Ishikawa (cell line): ENCODE data around the gene ACER3.

Experiments
- CEBPB ChIP-seq: IDR thresholded peaks from 2 replicates; pipeline ENCODE4 v1.6.1; 2012
- CREB1 ChIP-seq: IDR thresholded peaks from 2 replicates; pipeline ENCODE4 v1.6.1; 2012; ENCODE audit warnings: low read depth
- EGR1 ChIP-seq: IDR thresholded peaks from 2 replicates; pipeline ENCODE4 v1.6.1; 2012
- EP300 ChIP-seq: IDR thresholded peaks from 2 replicates; pipeline ENCODE4 v1.6.1; 2012; ENCODE audit warnings: borderline replicate concordance
- FOXM1 ChIP-seq: IDR thresholded peaks from 2 replicates; pipeline ENCODE4 v1.6.1; 2012; ENCODE audit warnings: low read depth, borderline replicate concordance
- RAD21 ChIP-seq: IDR thresholded peaks from 2 replicates; pipeline ENCODE4 v1.6.1; 2012; ENCODE audit warnings: low read depth
- TAF1 ChIP-seq: IDR thresholded peaks from 2 replicates; pipeline ENCODE4 v1.6.1; 2012; ENCODE audit warnings: low read depth, mild to moderate bottlenecking
- TCF12 ChIP-seq: IDR thresholded peaks from 2 replicates; pipeline ENCODE4 v1.6.1; 2012; ENCODE audit warnings: low read depth
- YY1 ChIP-seq: IDR thresholded peaks from 2 replicates; pipeline ENCODE4 v1.6.1; 2012; ENCODE audit warnings: low read depth
- ZBTB7A ChIP-seq: IDR thresholded peaks from 2 replicates; pipeline ENCODE4 v1.6.1; 2012; ENCODE audit warnings: low read depth
- TF ChIP-seq, protein P1 (sequence below): IDR thresholded peaks from 2 replicates; pipeline ENCODE4 v1.6.1; 2012; ENCODE audit warnings: low read depth, mild to moderate bottlenecking
- TF ChIP-seq, protein P2 (sequence below): IDR thresholded peaks from 2 replicates; pipeline ENCODE4 v1.6.1; 2012
- TF ChIP-seq, protein P3 (sequence below): IDR thresholded peaks from 2 replicates; pipeline ENCODE4 v1.6.1; 2012

DNA sequence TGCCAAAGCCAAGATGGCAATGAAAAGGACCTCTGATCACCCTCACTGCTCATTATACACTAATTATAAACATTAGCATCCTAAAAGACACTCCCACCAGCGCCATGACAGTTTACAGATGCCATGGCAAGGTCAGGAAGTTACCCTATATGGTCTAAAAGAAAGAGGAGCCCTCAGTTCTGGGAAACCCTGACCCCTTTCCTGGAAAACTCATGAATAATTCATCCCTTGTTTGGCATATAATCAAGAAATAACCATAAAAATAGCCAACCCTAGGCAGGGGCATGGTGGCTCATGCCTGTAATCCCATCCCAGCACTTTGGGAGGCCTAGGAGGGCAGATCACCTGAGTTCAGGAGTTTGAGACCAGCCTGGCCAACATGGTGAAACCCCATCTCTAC is 193.4 kb downstream of the ACER3 start:
- TF ChIP-seq, protein P1, sequence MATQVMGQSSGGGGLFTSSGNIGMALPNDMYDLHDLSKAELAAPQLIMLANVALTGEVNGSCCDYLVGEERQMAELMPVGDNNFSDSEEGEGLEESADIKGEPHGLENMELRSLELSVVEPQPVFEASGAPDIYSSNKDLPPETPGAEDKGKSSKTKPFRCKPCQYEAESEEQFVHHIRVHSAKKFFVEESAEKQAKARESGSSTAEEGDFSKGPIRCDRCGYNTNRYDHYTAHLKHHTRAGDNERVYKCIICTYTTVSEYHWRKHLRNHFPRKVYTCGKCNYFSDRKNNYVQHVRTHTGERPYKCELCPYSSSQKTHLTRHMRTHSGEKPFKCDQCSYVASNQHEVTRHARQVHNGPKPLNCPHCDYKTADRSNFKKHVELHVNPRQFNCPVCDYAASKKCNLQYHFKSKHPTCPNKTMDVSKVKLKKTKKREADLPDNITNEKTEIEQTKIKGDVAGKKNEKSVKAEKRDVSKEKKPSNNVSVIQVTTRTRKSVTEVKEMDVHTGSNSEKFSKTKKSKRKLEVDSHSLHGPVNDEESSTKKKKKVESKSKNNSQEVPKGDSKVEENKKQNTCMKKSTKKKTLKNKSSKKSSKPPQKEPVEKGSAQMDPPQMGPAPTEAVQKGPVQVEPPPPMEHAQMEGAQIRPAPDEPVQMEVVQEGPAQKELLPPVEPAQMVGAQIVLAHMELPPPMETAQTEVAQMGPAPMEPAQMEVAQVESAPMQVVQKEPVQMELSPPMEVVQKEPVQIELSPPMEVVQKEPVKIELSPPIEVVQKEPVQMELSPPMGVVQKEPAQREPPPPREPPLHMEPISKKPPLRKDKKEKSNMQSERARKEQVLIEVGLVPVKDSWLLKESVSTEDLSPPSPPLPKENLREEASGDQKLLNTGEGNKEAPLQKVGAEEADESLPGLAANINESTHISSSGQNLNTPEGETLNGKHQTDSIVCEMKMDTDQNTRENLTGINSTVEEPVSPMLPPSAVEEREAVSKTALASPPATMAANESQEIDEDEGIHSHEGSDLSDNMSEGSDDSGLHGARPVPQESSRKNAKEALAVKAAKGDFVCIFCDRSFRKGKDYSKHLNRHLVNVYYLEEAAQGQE = no peak
- TF ChIP-seq, protein P2, sequence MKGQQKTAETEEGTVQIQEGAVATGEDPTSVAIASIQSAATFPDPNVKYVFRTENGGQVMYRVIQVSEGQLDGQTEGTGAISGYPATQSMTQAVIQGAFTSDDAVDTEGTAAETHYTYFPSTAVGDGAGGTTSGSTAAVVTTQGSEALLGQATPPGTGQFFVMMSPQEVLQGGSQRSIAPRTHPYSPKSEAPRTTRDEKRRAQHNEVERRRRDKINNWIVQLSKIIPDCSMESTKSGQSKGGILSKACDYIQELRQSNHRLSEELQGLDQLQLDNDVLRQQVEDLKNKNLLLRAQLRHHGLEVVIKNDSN = no peak
- TF ChIP-seq RAD21 = no peak
- TF ChIP-seq, protein P3, sequence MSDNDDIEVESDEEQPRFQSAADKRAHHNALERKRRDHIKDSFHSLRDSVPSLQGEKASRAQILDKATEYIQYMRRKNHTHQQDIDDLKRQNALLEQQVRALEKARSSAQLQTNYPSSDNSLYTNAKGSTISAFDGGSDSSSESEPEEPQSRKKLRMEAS = no peak
- no peak for TF ChIP-seq FOXM1
- TF ChIP-seq ZBTB7A = no peak
- no peak for TF ChIP-seq EP300
- no peak for TF ChIP-seq YY1
- TF ChIP-seq CEBPB = no peak
- TF ChIP-seq TAF1 = no peak
- no peak for TF ChIP-seq EGR1
- no peak for TF ChIP-seq CREB1
- no peak for TF ChIP-seq TCF12
